Activated CD4-positive, alpha-beta memory T cell treated with anti-CD3 and anti-CD28 coated beads, Interleukin-2, amount 10 ng/mL, durations not matched to agents 7 days and 5 days (primary cell): ENCODE results near the gene RIPK3. TPM values are rescaled to one million over a fixed set of nuclear protein-coding genes. Genes with fewer than 3 reads are reported as not detected.
A peak's percentile ranks its signal among the peaks of the same experiment; 100 is the strongest.

Source experiments
- CTCF ChIA-PET: fragments of 350-600 bp; sonication (Branson Sonifier 250); formaldehyde crosslinking; loops from one replicate; lab custom pipeline; 2021; ENCODE audit warnings: antibody characterized with exemption, inconsistent platforms; lab: Charles Lee
- POLR2A ChIA-PET: fragments of 350-600 bp; sonication (Branson Sonifier 250); formaldehyde crosslinking; loops from one replicate; lab custom pipeline; 2021; ENCODE audit warnings: antibody characterized with exemption; lab: Charles Lee
- DNase-seq: peaks from one replicate; pipeline ENCODE4 v3.0.0-alpha.2; 2020
- H3K27ac Mint-ChIP-seq: one replicate; pipeline ENCODE4 v1.8.0; 2021; ENCODE audit warnings: mild to moderate bottlenecking, mixed read lengths
- H3K27me3 Mint-ChIP-seq: one replicate; pipeline ENCODE4 v1.8.0; 2021; ENCODE audit warnings: mixed read lengths
- H3K36me3 Mint-ChIP-seq: one replicate; pipeline ENCODE4 v1.8.0; 2021; ENCODE audit warnings: low read depth, mixed read lengths
- H3K4me1 Mint-ChIP-seq: one replicate; pipeline ENCODE4 v1.8.0; 2021; ENCODE audit warnings: mixed read lengths
- H3K4me3 Mint-ChIP-seq: one replicate; pipeline ENCODE4 v1.8.0; 2021; ENCODE audit warnings: mild to moderate bottlenecking, mixed read lengths
- H3K9me3 Mint-ChIP-seq: one replicate; pipeline ENCODE4 v1.8.0; 2021; ENCODE audit warnings: mixed read lengths
- total RNA-seq, 2 experiments: library from RNA; stranded (reverse); gene quantifications; one replicate each; pipeline ENCODE4 v1.2.3, GENCODE V29; 2021

Gene RIPK3
- total RNA-seq, 2 experiments from 2014 or later: 37.3 to 38.0 TPM

GRCh38 chr14:24367514-24368211 is 27.9 kb upstream of the RIPK3 start, which contains the start of gene NFATC4:
TSS of gene NFATC4 (plus strand) at chr14:24368184. CDS start at chr14:24368341, 157 bp downstream.
- Mint-ChIP-seq H3K27ac (no peak within 1 kb of the TSS), H3K36me3 (no peaks in the 10 kb centered on the region), H3K27me3 (peaks cover 54% of the 10 kb centered on the region), H3K4me1 (peaks cover 20% of the 10 kb centered on the region), H3K9me3 (no peaks in the 10 kb centered on the region), H3K4me3 (no peak within 1 kb of the TSS)
- POLR2A ChIA-PET: no interaction called here
- CTCF ChIA-PET: interaction anchor here (0.6 to 1.3 kb wide), 2 partner anchors 64 to 198 kb away, joined by 3 to 5 read pairs; no protein-coding TSS in a partner anchor
- no peak for DNase-seq

GRCh38 chr14:24366721-24367513 is 27.1 kb upstream of the RIPK3 start:
- H3K4me1 Mint-ChIP-seq: peaks cover 20% of the 10 kb centered on the region
- H3K36me3 Mint-ChIP-seq: no peaks in the 10 kb centered on the region
- ChIA-PET POLR2A (interaction anchor here (2.2 kb wide), 1 partner anchor 64 kb away, joined by 20 read pairs; the partner anchor contains the start of genes CBLN3 and KHNYN), CTCF (interaction anchor here (1.6 to 2.3 kb wide), 5 partner anchors 32 to 70 kb away, joined by 3 to 52 read pairs (median 7); partner anchors contain the start of genes CBLN3, KHNYN and NYNRIN)
- H3K9me3 Mint-ChIP-seq: no peaks in the 10 kb centered on the region
- no peak overlapping the region for H3K4me3 Mint-ChIP-seq
- peaks cover 53% of the 10 kb centered on the region for H3K27me3 Mint-ChIP-seq
- no peak for DNase-seq
- no peak overlapping the region for H3K27ac Mint-ChIP-seq

GRCh38 chr14:24366413-24366720 is 26.6 kb upstream of the RIPK3 start:
- peaks cover 58% of the 10 kb centered on the region for H3K27me3 Mint-ChIP-seq
- ChIA-PET CTCF (interaction anchor here (0.6 to 2.3 kb wide), 8 partner anchors 32 to 505 kb away, joined by 3 to 52 read pairs (median 6); partner anchors contain the start of genes CBLN3, KHNYN and NYNRIN), POLR2A (interaction anchor here (2.2 kb wide), 1 partner anchor 64 kb away, joined by 20 read pairs; the partner anchor contains the start of genes CBLN3 and KHNYN)
- H3K27ac Mint-ChIP-seq: no peak overlapping the region
- H3K36me3 Mint-ChIP-seq: no peaks in the 10 kb centered on the region
- no peak overlapping the region for H3K4me3 Mint-ChIP-seq
- DNase-seq: no peak
- H3K9me3 Mint-ChIP-seq: no peaks in the 10 kb centered on the region
- peaks cover 20% of the 10 kb centered on the region for H3K4me1 Mint-ChIP-seq

GRCh38 chr14:24365600-24366412 is 26.0 kb upstream of the RIPK3 start:
- CTCF ChIA-PET: interaction anchor here (0.6 to 2.3 kb wide), 14 partner anchors 13 to 504 kb away, joined by 3 to 52 read pairs (median 4); partner anchors contain the start of genes CBLN3, KHNYN and NYNRIN
- Mint-ChIP-seq H3K9me3 (no peaks in the 10 kb centered on the region), H3K4me1 (peaks cover 20% of the 10 kb centered on the region), H3K27me3 (peaks cover 55% of the 10 kb centered on the region), H3K36me3 (no peaks in the 10 kb centered on the region), H3K4me3 (peak overlapping the region; percentile 41), H3K27ac (no peak overlapping the region)
- POLR2A ChIA-PET: interaction anchor here (0.6 to 2.2 kb wide), 2 partner anchors 65 to 71 kb away, joined by 3 to 20 read pairs; partner anchors contain the start of genes CBLN3 and KHNYN
- peak; percentile 58 for DNase-seq

GRCh38 chr14:24364841-24365240 is 25.1 kb upstream of the RIPK3 start:
- no peak for DNase-seq
- ChIA-PET POLR2A (interaction anchor here (2.2 kb wide), 1 partner anchor 66 kb away, joined by 20 read pairs; the partner anchor contains the start of genes CBLN3 and KHNYN), CTCF (interaction anchor here (0.7 to 2.3 kb wide), 8 partner anchors 12 to 78 kb away, joined by 3 to 52 read pairs (median 4); partner anchors contain the start of genes CBLN3, KHNYN and NYNRIN)
- Mint-ChIP-seq H3K27ac (no peak overlapping the region), H3K36me3 (no peaks in the 10 kb centered on the region), H3K4me1 (peaks cover 20% of the 10 kb centered on the region), H3K4me3 (no peak overlapping the region), H3K9me3 (no peaks in the 10 kb centered on the region), H3K27me3 (peaks cover 60% of the 10 kb centered on the region)

- no peak overlapping the region for H3K4me3 Mint-ChIP-seq
- no peaks in the 10 kb centered on the region for H3K9me3 Mint-ChIP-seq
- POLR2A ChIA-PET: interaction anchor here (2.3 kb wide), 1 partner anchor 67 kb away, joined by 18 read pairs; the partner anchor contains the start of genes CBLN3 and KHNYN
- no peak overlapping the region for H3K27ac Mint-ChIP-seq
- no peaks in the 10 kb centered on the region for H3K36me3 Mint-ChIP-seq
- H3K27me3 Mint-ChIP-seq: peaks cover 58% of the 10 kb centered on the region
- H3K4me1 Mint-ChIP-seq: peaks cover 18% of the 10 kb centered on the region
- no peak for DNase-seq
- CTCF ChIA-PET: interaction anchor here (3.0 to 4.3 kb wide), 2 partner anchors 30 to 68 kb away, joined by 12 to 21 read pairs; no protein-coding TSS in a partner anchor
Measured at GRCh38 chr14:24363401-24363800, 23.6 kb upstream of the RIPK3 start.

- ChIA-PET CTCF (interaction anchor here (0.8 to 4.3 kb wide), 5 partner anchors 8 to 74 kb away, joined by 3 to 21 read pairs (median 8); no protein-coding TSS in a partner anchor), POLR2A (interaction anchor here (1.1 to 2.3 kb wide), 3 partner anchors 8 to 68 kb away, joined by 3 to 18 read pairs (median 3); partner anchors contain the start of genes CBLN3 and KHNYN)
- DNase-seq: no peak
- no peak overlapping the region for H3K27ac Mint-ChIP-seq
- H3K36me3 Mint-ChIP-seq: no peaks in the 10 kb centered on the region
- no peaks in the 10 kb centered on the region for H3K9me3 Mint-ChIP-seq
- peaks cover 53% of the 10 kb centered on the region for H3K27me3 Mint-ChIP-seq
- peaks cover 14% of the 10 kb centered on the region for H3K4me1 Mint-ChIP-seq
- no peak overlapping the region for H3K4me3 Mint-ChIP-seq
Measured at GRCh38 chr14:24362241-24362960, 22.6 kb upstream of the RIPK3 start.

- POLR2A ChIA-PET: interaction anchor here (1.1 to 2.3 kb wide), 3 partner anchors 9 to 69 kb away, joined by 3 to 18 read pairs (median 3); partner anchors contain the start of genes CBLN3 and KHNYN
- H3K9me3 Mint-ChIP-seq: no peaks in the 10 kb centered on the region
- H3K4me3 Mint-ChIP-seq: no peak overlapping the region
- no peak for DNase-seq
- no peak overlapping the region for H3K27ac Mint-ChIP-seq
- H3K27me3 Mint-ChIP-seq: peaks cover 48% of the 10 kb centered on the region
- H3K4me1 Mint-ChIP-seq: peaks cover 8% of the 10 kb centered on the region
- no peaks in the 10 kb centered on the region for H3K36me3 Mint-ChIP-seq
- CTCF ChIA-PET: interaction anchor here (1.5 to 4.3 kb wide), 3 partner anchors 28 to 75 kb away, joined by 8 to 21 read pairs (median 12); no protein-coding TSS in a partner anchor
Measured at GRCh38 chr14:24361326-24361725, 21.5 kb upstream of the RIPK3 start.

- POLR2A ChIA-PET: interaction anchor here (1.5 kb wide), 1 partner anchor 62 kb away, joined by 3 read pairs; no protein-coding TSS in a partner anchor
- peaks cover 38% of the 10 kb centered on the region for H3K27me3 Mint-ChIP-seq
- CTCF ChIA-PET: interaction anchor here (4.3 kb wide), 1 partner anchor 71 kb away, joined by 21 read pairs; no protein-coding TSS in a partner anchor
- no peak overlapping the region for H3K4me3 Mint-ChIP-seq
- H3K4me1 Mint-ChIP-seq: no peaks in the 10 kb centered on the region
- H3K27ac Mint-ChIP-seq: no peak overlapping the region
- H3K9me3 Mint-ChIP-seq: no peaks in the 10 kb centered on the region
- no peaks in the 10 kb centered on the region for H3K36me3 Mint-ChIP-seq
- DNase-seq: no peak
Measured at GRCh38 chr14:24360281-24360680, 20.5 kb upstream of the RIPK3 start.

GRCh38 chr14:24356208-24356607 is 16.4 kb upstream of the RIPK3 start:
- ChIA-PET POLR2A (no interaction called here), CTCF (interaction anchor here (1.7 kb wide), 1 partner anchor 23 kb away, joined by 5 read pairs; no protein-coding TSS in a partner anchor)
- no peaks in the 10 kb centered on the region for H3K9me3 Mint-ChIP-seq
- no peak overlapping the region for H3K4me3 Mint-ChIP-seq
- H3K4me1 Mint-ChIP-seq: no peaks in the 10 kb centered on the region
- H3K27ac Mint-ChIP-seq: no peak overlapping the region
- no peak for DNase-seq
- no peaks in the 10 kb centered on the region for H3K36me3 Mint-ChIP-seq
- peaks cover 45% of the 10 kb centered on the region for H3K27me3 Mint-ChIP-seq

- H3K9me3 Mint-ChIP-seq: no peaks in the 10 kb centered on the region
- H3K4me1 Mint-ChIP-seq: no peaks in the 10 kb centered on the region
- DNase-seq: no peak
- POLR2A ChIA-PET: no interaction called here
- H3K27ac Mint-ChIP-seq: no peak overlapping the region
- H3K27me3 Mint-ChIP-seq: peaks cover 47% of the 10 kb centered on the region
- CTCF ChIA-PET: interaction anchor here (0.7 to 1.7 kb wide), 2 partner anchors 21 to 84 kb away, joined by 3 to 5 read pairs; no protein-coding TSS in a partner anchor
- no peaks in the 10 kb centered on the region for H3K36me3 Mint-ChIP-seq
- no peak overlapping the region for H3K4me3 Mint-ChIP-seq
Measured at GRCh38 chr14:24355009-24355408, 15.2 kb upstream of the RIPK3 start.
